Measurements from ENCODE around the gene NAPSA.

Gene NAPSA

DNA sequence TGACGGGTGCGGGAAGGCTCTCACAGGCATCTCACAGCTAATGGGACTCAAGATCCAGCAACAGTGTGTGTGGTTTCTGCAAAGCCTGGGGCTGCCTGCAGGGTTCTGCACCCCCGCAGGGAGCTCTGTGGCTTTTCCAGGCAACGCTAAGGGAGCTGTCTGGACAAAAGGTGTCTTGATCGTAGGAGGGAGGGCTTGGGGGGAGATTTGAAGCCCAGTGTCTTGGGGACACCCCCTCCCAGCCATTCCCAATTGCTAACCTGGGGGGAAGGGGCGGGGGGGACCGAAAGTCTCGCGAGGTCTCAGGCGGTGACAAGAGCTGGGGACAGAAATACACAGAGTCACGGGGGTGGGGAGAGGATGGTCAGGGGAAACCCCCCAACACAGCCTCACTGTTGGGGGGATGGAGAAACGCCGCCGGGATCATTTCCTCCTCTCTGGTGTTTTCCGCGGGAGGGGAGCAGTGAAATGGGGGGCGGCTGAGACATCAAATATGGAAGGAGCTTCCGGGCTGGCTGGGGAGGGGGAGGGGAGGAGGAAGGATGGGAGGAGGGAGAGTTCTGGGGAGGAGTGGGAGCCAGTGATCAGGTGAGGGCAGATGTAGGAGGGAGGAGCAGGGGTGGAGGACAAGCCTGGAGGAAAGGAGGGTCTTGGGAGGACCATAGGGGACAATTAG is 49.5 kb downstream of the NAPSA start:
- in situ Hi-C loops (cut with MboI; ENCODE audit: low pct_unique_long_range_greater_than_20kb, low sequenced_read_pairs, unreplicated experiment) = no loop called here
- peak; percentile 86 for DNase-seq (ENCODE audit: low spot score)
- TF ChIP-seq, protein P1, sequence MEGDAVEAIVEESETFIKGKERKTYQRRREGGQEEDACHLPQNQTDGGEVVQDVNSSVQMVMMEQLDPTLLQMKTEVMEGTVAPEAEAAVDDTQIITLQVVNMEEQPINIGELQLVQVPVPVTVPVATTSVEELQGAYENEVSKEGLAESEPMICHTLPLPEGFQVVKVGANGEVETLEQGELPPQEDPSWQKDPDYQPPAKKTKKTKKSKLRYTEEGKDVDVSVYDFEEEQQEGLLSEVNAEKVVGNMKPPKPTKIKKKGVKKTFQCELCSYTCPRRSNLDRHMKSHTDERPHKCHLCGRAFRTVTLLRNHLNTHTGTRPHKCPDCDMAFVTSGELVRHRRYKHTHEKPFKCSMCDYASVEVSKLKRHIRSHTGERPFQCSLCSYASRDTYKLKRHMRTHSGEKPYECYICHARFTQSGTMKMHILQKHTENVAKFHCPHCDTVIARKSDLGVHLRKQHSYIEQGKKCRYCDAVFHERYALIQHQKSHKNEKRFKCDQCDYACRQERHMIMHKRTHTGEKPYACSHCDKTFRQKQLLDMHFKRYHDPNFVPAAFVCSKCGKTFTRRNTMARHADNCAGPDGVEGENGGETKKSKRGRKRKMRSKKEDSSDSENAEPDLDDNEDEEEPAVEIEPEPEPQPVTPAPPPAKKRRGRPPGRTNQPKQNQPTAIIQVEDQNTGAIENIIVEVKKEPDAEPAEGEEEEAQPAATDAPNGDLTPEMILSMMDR (IDR thresholded peaks at IDR 0.05; ENCODE audit: extremely low read depth, insufficient read depth, missing control alignments) = no peak

DNA sequence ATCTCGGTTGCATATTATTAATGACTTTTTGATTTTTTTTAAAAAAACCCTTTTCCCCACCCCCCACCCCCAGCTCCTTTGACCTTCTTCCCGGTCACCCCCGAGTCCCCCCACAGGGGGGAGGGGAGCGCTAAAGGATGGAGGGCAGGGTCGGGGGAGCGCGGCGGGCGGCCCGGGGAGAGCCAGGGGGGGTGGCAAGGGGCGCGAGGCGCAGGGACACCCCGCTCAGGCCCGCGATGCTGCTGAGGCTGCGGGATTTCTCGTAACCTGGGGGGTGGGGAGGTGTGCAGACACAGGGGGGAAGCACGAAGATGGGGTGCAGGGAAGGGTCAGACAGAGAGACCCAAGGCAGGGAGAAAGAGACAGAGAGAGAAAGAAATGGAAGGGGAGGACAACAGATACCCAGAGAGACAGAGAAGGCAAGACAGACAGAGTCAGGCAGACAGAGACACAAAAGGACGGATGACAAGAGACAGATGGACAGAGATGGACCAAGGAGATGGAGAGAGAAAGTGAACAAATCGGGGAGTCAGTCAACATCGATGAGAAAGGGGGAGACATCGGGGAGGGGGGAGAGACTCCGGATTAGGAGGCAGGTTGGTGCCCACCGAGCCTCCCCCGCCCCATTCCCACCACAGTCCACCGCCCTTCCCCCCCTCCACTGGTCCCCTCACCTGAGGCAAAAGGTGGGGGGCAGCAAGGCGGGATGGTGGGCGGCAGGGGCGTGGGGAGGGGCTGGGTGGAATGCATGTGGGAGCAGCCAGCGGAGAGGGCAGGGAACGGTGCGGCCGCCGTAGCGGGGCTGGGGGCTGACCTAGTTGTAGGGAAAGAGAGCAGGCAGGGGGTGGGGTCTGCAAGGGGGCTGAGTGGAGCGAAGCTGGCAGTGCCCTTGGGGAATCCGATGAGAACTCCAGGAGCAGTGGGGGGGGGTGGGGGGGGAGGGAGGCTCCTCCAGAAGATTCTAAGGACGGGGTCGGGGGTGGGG is 50.4 kb downstream of the NAPSA start:
- in situ Hi-C loops (cut with MboI; ENCODE audit: low pct_unique_long_range_greater_than_20kb, low sequenced_read_pairs, unreplicated experiment) = no loop called here
- no peak for DNase-seq (ENCODE audit: low spot score)
- TF ChIP-seq, protein P1 (IDR thresholded peaks at IDR 0.05; ENCODE audit: extremely low read depth, insufficient read depth, missing control alignments) = no peak

DNA sequence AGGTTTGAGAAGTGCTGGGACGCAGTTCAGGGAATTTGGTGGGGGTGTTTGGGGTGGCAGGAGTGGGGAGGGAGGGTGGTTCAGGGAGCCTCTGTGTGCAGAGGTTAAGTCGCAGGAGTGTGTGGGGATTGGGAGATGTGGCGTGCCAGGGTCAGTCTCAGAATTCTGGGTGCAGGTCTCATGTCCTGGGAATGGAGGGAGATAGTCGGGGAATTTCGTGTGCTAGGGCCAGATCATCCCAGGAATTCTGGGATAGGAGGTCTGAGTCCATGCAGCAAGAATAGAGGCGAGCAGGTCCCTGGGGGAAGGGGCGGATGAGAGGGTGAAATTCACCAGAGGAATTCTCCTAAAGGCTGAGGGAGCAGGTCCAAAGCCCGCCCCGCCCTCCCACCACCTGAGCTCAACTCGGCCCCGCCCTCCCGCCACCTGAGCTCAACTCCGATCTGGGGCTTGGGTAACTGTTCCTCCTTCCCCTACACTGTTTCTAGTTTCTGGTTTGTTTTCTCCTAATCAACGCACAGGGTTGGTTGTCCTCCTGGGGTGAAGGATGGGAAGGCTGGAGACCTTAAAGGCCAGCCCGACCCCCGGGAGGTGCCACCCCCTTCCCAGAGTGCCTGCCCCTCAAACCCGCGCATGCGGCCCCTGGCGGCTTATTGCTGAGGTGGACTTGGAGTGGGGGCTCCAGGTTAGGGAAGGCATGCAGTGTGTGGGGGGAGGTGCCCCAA is 51.5 kb downstream of the NAPSA start:
- no peak for DNase-seq (ENCODE audit: low spot score)
- TF ChIP-seq, protein P1 (IDR thresholded peaks at IDR 0.05; ENCODE audit: extremely low read depth, insufficient read depth, missing control alignments) = no peak
- in situ Hi-C loops (cut with MboI; ENCODE audit: low pct_unique_long_range_greater_than_20kb, low sequenced_read_pairs, unreplicated experiment) = no loop called here

DNA sequence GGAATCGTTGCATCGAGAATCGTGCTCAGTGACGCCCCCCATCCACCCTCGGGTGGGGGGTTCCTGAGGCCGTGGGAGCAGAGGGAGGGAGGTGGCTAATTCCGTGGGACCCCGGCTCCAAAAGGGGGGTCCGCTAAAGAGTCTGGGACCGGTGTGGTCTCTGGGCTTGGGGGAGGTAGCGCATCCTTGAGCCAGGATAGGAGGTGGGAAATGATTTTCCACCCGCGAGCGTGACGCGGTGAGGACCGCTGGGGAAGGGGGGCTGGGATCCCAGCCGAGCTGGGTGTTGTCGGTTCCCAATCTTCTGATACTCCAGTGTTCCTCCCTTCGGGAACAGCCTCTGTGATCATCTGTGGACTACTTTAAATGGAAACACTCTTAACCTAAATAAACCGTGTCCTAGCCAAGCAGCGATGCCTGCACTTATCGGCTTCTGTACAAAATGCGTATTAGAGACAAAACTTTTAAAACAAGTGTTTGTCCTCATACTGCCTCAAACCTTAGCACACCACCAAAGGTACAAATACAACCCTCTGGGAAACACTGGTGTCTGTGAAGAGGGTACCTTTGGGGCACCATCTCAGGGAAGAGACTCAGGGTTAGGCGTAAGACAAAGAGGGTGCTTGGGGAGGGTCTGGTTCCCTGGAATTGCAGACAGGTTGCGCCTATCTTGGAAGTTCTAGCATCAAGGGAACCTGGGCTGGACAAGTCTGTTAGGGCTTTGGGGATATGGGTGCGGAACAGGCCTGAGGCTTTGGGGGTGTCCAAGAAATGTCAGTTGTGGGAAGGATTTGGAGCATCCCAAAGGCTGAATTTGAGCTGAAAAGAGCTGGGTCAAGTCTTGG is 52.2 kb downstream of the NAPSA start:
- TF ChIP-seq, protein P1 (IDR thresholded peaks at IDR 0.05; ENCODE audit: extremely low read depth, insufficient read depth, missing control alignments) = no peak
- no peak for DNase-seq (ENCODE audit: low spot score)
- in situ Hi-C loops (cut with MboI; ENCODE audit: low pct_unique_long_range_greater_than_20kb, low sequenced_read_pairs, unreplicated experiment) = no loop called here

DNA sequence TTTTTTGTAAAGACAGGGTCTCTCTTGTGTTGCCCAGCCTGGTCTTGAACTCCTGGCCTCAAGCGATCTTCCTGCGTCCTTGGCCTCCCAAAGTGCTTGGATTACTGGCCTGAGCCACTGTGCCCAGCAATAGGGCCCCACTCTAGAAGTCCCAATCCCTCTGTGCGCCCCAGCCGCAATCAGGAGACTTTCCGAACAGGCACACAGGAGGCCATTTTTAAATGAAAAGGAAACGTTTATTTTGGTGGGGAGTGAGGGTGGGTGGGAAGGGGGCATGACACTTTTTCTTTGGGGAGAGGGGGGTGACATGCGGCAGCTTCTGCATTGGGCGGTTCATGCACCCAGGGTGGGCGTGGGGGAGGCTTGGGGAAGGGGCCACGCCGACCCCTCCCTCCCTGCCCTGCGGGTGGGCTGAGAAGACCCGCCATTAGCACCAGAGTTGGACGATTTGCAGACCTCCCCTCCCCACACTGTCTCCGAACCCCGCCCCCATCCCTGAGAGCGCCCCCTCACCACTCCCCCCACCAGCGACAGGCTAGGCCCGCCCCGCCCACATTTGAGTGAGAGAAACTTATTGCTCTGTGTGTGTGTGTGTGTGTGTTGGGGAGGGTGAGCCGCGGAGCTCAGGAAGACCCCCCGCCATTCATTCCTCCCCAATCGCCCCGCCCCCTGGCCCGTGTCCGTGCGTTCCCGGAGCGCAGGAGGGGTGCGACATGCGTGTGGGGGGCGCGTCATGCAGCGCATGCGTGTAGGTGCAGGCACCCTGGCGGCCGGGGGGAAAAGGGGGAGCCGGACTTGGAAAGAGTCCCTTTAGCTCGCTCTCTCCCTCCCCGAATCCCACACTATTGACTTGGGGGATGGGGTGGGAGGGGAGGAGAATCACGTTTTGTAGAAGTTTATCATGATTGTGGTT is 53.5 kb downstream of the NAPSA start:
- DNase-seq (ENCODE audit: low spot score) = no peak

More for the DNA sequence above, 53.5 kb downstream of the NAPSA start:
- TF ChIP-seq, protein P1 (IDR thresholded peaks at IDR 0.05; ENCODE audit: extremely low read depth, insufficient read depth, missing control alignments) = no peak
- in situ Hi-C loops (cut with MboI; ENCODE audit: low pct_unique_long_range_greater_than_20kb, low sequenced_read_pairs, unreplicated experiment) = no loop called here
